GM11168 (cell line): ENCODE data around the gene TPST1.
"Not testable (repeated sequence)": the region's sequence is repeated elsewhere in the genome, so short reads cannot be mapped to it uniquely, and the experiment has no call there.

Source experiments
- in situ Hi-C: fragments of 300-500 bp; cut with MboI; formaldehyde crosslinking; loops from one replicate; pipeline ENCODE4 v1.12.0; 2022; ENCODE audit warnings: low sequenced_read_pairs; ENCODE audit not compliant: unreplicated experiment

The TPST1 gene

DNA sequence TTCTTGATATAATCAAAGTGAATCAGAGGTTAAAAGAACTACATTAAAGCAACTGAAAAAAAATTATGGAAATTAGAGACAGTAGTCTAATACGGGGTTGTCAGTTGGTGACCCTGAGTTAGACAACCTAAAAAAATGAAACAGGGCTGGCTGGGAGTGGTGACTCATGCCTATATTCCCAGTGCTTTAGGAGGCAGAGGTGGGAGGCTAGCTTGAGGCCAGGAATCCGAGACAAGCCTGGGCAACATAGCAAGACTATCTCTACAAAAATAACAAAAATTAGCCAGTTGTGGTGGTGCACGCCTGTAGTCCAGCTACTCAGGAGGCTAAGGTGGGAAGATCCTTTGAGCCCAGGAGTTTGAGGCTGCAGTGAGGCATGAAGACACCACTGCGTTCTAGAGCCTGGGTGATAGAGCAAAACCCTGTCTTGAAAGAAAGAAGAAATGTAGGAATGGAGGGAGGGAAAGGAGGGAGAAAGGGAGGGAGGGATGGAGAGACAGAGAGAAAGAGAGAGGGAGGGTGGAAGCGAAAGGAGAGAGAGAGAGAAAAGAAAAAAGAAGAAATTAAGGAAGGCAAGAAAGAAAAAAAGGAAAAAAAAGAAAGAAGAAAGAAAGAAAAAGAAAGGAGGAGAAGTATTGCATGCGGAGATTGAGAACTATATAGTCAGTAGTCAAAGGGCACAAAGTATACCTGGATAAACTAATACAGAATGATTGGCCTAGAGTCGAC lies 166.1 kb downstream of the TPST1 start:
- in situ Hi-C loops, result no loop called here

DNA sequence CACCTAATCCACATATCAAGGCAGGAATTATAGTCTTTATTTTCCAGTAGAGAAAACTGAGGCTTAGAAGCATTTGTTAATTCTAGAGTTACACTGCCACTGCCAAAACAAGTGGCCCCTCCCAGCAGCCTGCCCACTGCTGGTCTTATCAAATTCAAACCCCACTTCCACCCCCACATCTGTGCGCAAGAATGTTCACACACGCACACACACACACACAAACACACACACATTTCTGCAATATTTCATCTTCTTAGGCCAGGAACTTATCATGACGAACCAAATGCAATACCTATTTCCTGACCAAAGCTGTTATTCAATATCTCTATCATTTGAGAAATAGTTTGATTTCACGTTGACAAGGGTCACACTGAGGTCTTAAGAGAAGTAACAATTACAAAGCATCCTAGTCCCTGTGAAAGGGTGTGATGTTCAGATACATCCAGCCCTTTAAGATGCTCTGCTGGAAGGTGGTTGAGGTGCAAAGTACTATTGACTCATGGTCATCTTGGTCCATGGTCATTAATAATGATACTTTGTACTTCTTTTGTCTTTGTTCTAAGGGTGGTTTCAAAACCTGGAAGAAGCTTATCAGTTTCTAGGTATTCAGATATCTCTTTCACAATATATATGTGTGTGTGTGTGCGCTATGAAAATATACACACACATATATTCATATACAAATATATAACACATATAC lies 169.2 kb downstream of the TPST1 start:
- in situ Hi-C loops, result not testable (repeated sequence)

DNA sequence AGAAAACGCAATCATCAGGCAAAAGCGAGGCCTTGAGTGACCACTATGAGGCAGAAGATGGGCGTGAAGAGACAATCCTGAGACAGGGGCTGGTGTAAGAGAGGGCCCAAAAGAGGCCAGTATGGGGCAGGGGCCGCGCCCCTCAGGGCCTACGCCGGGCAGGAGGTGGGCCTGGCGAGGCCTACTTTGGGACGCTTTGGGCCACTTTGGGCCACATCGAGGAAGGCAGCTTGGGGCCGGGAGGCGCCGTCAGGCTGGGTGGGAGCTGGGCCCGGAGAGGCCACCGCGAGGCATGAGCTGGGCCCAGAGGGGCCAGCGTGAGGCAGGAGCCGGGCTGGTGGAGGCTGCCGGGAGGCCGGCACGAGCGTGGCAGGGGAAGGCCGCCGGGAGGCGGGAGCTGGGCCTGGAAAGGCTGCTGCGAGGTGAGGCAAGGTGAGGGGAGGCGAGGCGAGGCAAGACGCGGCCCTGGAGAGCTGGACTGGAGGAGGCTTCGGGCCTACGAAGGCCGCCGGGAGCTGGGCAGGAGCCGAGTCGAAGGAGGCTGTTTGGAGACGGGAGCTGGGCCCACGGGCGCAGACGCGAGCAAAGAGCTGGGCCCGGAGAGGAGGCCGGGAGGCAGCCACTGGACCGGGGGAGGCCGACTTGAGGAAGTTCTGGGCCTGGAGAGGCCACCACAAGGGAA lies 171.3 kb downstream of the TPST1 start:
- in situ Hi-C loops, result no loop called here

DNA sequence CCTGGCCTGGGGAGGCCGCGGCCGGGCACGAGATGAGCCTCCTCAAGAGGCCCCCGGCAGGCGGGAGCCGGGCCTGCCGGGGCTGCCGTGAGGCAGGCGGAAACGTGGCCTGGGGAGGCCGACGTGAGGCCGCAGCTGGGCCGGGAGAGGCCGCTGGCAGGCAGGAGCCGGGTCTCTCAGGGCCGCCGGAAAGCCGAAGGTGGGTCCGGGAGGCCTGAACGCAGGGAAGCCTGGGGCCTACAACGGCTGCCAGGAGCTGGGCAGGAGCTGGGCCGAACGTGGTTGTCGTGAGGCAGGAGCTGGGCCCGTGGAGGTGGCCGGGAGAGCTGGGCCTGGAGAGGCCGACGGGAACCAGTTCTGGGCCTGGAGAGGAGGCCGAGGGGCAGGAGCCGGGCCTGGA lies 171.9 kb downstream of the TPST1 start:
- in situ Hi-C loops, result no loop called here

DNA sequence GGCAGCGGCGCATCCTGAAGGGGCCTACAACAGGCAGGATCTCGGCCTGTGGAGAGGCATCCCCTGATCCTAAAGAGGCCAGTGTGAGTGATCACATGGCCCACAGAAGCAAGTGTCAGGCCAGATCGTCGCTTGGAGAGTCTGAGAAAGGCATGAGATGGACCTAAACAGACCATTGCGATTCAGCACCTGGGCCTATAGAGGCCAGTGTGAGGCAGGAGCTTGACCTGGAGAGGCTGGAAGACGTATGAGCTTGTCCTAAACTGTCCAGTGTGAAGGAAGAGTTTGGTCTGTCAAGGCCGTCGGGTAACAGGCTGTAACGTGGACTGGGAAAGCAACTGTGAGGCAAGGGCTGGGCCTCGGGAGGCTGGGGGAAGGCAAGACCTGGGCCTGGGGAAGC lies 172.6 kb downstream of the TPST1 start:
- in situ Hi-C loops, result no loop called here

DNA sequence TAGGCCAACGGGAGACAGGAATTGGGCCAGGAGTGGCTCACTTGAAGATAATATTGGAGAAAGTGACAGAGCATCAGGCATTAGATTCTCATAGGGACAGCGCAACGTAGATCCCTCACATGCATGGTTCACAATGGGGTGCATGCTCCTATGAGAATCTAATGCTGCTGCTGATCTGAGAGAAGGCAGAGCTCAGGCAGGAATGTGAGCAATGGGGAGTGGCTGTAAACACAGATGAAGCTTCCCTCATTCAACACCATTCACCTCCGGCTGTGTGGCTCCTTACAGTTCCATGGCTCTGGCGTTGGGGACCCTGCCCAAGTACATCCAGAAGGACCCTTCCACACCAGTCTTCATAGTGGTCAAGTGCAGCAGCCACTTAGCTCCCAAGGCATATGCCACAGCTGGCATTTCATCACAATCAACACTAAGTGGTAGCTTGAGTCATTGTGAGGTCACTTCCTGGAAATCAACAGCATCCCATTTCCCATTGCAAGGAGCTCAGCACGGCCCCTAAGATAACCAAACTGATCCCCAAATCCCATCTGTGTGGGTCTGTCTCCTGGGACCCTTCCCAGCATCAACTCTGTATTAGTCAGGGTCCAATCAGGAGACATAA lies 174.5 kb downstream of the TPST1 start:
- in situ Hi-C loops, result no loop called here

DNA sequence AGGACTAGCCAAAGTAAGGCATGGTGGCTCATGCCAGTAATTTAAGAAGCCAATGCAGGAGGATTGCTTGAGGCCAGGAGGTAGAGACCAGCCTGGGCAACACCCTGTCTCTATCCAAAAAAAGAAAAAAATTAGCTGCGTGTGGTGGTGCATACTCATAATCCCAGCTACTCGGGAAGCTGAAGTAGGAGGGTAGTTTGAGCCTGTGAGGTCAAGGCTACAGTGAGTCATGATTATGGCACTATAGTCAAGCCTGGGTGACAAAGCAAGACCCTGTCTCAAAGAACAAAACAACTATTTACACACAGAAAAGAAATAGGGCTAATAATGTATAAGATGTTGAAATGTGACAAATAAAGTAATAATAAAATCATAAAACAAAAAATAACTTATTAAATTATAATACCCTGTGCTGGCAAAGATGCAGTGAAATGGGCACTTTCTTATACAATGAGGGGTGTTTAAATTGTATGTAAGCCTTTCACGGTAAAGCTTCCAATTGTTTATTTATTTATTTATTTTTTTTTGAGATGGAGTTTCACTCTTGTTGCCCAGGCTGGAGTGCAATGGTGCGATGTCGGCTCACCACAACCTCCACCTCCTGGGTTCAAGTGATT lies 175.2 kb downstream of the TPST1 start:
- in situ Hi-C loops, result no loop called here

DNA sequence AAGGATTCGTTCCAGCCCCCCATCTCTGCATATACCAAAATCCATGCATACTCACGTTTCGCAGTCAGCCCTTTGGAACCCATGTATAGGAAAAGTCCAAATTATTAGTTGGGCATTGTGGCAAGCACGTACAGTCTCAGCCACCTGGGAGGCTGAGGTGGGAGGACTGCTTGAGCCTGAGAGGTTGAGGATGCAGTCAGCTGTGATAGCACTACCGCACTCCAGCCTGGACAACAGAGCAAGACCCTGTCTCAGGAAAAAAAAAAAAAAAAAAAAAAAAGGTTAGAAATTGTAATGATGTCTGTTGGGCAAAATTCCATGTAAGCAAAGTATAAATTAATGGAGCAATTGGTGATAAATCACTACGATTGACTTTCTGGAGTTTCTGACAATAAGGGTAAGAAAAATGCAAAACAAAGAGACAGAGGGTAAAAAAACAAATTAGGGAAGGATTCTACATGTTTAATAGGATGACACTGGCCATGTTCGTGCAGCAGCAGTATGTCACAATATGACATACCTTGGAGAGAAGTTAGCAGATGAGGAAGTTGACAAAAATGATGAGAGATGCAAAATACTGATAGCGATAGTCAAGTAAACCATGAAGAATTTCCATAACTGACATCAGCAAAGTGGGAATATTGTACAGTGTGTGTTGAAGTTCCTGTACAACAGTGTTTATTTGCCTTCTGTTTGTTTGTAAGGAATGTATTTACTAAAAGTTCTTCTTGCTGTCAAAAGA lies 177.2 kb downstream of the TPST1 start:
- in situ Hi-C loops, result not testable (repeated sequence)

DNA sequence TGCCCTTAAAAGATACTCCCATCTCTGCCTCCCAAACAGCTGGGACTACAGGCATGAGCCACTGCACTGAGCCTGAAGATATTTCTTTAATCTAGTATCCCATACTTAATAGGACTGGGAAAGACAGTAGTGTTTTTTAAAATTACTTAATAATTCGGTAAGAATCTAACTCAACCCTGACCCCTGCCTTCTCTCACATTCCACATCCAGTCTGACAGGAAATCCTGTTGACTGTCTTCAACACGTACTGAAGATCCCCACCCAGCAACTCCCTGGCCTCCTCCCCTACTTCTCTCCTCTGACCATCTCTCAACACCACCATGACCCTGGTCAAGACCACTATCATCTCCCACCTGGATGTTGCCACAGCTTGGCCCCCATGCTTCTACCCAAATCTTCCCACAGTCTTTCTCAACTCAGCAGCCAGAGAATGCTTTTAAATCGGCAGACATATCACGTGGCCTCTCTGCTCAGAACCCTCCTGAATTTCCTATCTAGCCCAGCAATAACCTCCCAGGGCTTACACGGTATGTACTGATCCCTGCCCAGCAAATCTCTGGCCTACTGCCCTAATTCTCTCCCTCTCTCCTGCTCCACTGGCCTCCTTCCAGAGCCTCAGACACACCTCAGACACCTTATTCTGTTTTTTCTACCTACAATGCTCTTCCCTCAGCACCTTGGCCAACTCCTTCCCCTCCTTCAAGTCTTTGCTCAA lies 180.2 kb downstream of the TPST1 start:
- in situ Hi-C loops, result not testable (repeated sequence)

DNA sequence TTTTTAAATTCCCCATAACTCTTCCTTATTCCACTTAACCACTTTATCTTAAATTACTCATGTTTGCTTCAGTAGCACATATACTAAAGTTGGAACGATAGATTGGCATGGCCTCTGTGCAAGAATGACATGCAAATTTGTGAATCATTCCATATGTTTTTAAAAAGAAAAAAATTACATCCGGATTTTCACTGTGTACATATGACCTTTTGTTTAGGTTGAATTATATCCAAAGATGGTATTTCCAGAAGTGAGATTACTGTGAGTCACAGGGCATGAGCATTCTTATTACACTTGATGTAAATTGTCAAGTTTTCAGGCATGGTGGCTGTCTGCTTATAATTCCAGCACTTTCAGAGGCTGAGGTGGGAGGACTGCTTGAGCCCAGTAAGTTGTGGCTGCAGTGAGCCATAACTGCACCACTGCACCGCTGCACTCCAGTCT lies 190.0 kb downstream of the TPST1 start:
- in situ Hi-C loops, result not testable (repeated sequence)

DNA sequence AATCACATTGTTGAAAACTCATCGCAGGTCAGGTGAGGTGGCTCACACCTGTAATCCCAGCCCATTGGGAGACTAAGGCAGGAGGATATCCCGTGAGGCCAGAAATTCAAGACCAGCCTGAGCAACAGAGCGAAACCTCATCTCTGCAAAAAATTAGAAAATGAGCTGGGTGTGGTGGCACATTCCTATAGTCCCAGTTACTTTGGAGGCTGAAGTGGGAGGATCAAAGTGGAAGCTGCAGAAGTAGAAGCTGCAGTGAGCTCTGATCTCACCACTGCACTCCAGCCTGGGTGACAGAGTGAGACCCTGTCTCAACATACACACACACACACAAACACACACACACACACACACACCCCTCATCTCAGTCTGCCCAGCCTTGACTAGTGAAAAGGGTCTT lies 190.9 kb downstream of the TPST1 start:
- in situ Hi-C loops, result not testable (repeated sequence)

DNA sequence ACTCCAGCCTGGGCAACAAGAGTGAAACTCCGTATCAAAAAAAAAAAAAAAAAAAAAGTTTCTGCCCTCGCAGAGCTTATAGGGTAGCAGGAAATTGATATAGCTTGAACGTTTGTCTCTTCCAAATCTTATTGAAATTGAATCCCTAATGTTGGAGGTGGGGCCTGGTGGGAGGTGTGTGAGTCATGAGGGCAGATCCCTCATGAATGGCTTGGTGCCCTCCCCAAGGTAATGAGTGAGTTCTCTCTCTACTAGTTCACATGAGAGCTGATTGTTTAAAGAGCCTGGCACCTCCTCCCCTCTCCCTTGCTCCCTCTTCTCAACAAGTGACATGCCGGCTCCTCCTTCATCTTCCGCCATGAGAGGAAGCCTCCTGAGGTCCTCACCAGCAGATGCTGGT lies 193.7 kb downstream of the TPST1 start:
- in situ Hi-C loops, result not testable (repeated sequence)

DNA sequence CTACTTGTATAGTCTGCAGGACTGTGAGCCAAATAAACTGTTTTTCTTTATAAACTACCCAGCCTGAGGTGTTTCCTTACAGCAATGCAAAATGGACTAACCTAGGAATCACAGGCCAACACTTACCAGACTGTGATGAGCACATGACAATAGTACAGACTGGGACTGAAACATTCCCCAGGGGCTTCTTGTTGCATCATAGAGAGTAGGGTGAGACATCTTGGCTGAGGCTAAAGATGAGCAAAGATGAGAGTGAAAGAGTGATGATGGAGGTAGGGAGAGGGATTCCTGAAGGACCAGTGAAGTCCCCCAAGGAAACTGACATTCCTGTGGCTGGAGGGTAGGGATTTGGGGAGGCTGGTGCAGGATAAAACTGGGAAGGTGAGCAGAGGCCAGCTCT lies 194.4 kb downstream of the TPST1 start:
- in situ Hi-C loops, result no loop called here

DNA sequence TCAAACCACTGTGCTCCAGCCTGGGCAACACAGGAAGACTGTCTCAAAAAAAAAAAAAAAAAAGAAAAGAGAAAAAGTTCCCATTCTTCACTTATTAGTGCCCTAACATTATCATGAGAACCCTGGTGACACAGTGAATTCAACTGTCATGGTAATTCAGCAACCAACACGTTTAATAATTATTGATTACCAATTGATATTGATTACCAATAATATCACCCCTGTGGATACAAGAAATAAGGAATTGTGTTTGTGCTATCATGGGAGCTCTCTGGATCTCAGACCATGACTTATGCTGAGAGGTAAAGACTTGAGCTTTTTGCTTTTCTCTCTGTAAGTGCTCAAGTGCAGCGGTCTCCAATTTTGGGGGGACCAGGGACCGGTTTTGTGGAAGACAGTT lies 195.3 kb downstream of the TPST1 start:
- in situ Hi-C loops, result no loop called here

DNA sequence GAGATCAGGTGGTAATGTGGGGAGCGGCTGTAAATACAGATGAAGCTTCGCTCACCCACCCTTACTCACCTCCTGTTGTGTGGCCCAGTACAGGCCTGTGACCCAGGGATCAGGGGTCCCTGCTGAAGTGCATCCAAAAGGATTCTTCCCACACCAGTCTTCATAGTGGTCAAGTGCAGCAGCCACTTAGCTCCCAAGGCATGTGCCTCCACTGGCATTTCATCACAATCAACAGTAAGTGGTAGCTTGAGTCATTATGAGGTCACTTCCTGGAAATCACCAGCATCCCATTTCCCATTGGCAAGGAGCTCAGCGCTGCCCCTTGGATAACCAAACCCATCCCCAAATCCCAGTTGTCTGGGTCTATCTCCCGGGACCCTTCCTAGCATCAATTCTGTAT lies 196.0 kb downstream of the TPST1 start:
- in situ Hi-C loops, result not testable (repeated sequence)

DNA sequence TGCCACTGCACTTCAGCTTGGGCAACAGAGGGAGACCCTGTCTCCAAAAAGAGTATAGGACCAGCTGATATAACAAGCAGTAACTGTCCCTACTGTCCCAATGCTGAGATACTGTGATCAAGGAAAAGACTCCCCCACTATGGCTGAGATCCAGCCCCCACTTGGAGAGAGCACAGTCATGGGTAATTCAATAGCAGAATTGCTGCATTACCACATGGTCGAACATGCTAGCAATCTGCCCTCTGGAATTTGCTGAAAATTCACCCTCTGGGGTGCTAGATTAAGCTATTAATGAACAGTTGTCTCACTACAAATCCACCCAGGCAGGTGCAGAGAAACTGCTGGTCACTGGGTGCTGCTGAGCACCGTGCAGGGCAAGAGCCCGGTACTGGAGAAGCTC lies 196.8 kb downstream of the TPST1 start:
- in situ Hi-C loops, result not testable (repeated sequence)

DNA sequence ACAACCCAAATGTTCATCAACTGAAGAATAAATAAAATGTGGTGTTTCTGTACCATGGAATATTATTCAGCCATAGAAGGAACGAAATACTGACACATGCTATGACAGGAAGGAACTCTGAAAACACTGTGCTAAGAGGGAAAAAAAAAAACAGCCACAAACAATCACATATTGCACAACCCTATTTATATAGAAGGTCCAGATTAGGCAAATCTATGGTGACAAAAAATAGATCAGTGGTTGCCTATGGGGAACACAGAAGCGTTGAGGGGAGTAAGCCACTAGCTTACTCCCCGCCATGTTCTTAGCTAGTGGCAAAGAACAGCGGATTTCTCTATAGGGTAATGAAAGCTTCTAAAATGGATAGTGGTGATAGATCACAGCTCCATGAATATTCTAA lies 198.4 kb downstream of the TPST1 start:
- in situ Hi-C loops, result no loop called here

DNA sequence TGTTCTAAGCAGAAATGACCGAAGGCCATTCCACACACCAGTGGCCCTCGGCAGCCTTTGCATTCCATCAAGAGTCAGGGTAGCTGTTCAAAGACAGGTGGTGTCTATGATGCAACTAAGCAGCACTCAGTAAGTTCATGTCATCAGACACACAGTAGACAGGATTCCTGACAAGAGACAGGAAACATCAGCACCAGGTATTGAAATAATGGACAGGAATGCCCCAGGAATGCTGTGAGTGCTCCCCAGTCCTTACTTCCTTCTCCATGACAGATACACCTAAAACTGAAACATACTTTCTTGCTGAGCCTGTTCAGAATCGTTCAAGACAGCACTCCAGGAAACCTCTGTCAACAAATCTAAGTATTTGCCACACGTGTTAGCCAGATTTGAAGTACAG lies 204.4 kb downstream of the TPST1 start:
- in situ Hi-C loops, result no loop called here
